IMR-90 (cell line): Measurements from ENCODE around the gene AHCYL1. TPM values are rescaled to one million over a fixed set of nuclear protein-coding genes. Genes with fewer than 3 reads are reported as not detected.

Experiments used
- ATAC-seq: fragments of 200-7000 bp; cut with Tn5 transposase; 2 replicates; pipeline ENCODE4 v1.9.1; 2020; ENCODE audit warnings: low read depth, mild to moderate bottlenecking, moderate library complexity
- BruUV-seq: library from RNA; stranded (reverse); fragments of 400-500 nt; replicated peaks from 2 replicates; lab custom pipeline; 2021; lab: Mats Ljungman, UMichigan
- CTCF ChIA-PET: fragments of 300-600 bp; formaldehyde crosslinking; extraction: SDS; loops from one replicate; lab custom pipeline; 2021; ENCODE audit warnings: antibody characterized with exemption; lab: Yijun Ruan, JAX
- POLR2A ChIA-PET: fragments of 300-600 bp; sonication (Branson Sonifier 250); formaldehyde crosslinking; loops from one replicate; lab custom pipeline; 2022; ENCODE audit warnings: antibody characterized with exemption; ENCODE audit not compliant: unreplicated experiment; lab: Charles Lee
- DNase-seq: peaks from one replicate; pipeline ENCODE4 v3.0.0; 2013
- H2AFZ ChIP-seq: replicated peaks from 2 replicates; pipeline ENCODE3; 2013; ENCODE audit warnings: low read length, mild to moderate bottlenecking; ENCODE audit not compliant: poor library complexity
- H2AK5ac ChIP-seq: 2 replicates; pipeline ENCODE4 v1.6.1; 2013; ENCODE audit warnings: low read depth, low read length, inconsistent platforms
- H2AK9ac ChIP-seq: replicated peaks from 2 replicates; pipeline ENCODE3; 2013; ENCODE audit warnings: mild to moderate bottlenecking, low read depth, low read length, moderate library complexity; ENCODE audit not compliant: poor library complexity
- H2BK120ac ChIP-seq: 2 replicates; pipeline ENCODE4 v1.6.1; 2013; ENCODE audit warnings: low read depth, low read length, inconsistent platforms
- H2BK15ac ChIP-seq: 3 replicates; pipeline ENCODE4 v1.6.1; 2013; ENCODE audit warnings: low read depth, low read length, inconsistent platforms
- H2BK20ac ChIP-seq: 2 replicates; pipeline ENCODE4 v1.6.1; 2013; ENCODE audit warnings: low read depth, mild to moderate bottlenecking, inconsistent platforms, low read length, moderate library complexity
- H2BK5ac ChIP-seq: 2 replicates; pipeline ENCODE4 v1.6.1; 2013; ENCODE audit warnings: mild to moderate bottlenecking, low read depth, low read length, inconsistent platforms; ENCODE audit not compliant: poor library complexity, severe bottlenecking
- H3K14ac ChIP-seq: replicated peaks from 2 replicates; pipeline ENCODE4 v1.6.1; 2013; ENCODE audit warnings: low read depth, low read length, inconsistent platforms
- H3K18ac ChIP-seq: 2 replicates; pipeline ENCODE4 v1.6.1; 2013; ENCODE audit warnings: low read depth, low read length, control low read depth
- H3K23ac ChIP-seq: 2 replicates; pipeline ENCODE4 v1.6.1; 2013; ENCODE audit warnings: low read depth, low read length, inconsistent platforms
- H3K27ac ChIP-seq: 2 replicates; pipeline ENCODE4 v1.5.1; 2013; ENCODE audit warnings: mild to moderate bottlenecking, control low read depth, low read length; ENCODE audit not compliant: insufficient read depth
- H3K27me3 ChIP-seq: 2 replicates; pipeline ENCODE4 v1.6.1; 2013; ENCODE audit warnings: low read length; ENCODE audit not compliant: control insufficient read depth, insufficient read depth
- H3K36me3 ChIP-seq: 2 replicates; pipeline ENCODE4 v1.6.1; 2013; ENCODE audit warnings: low read length, mixed read lengths; ENCODE audit not compliant: control insufficient read depth, insufficient read depth
- H3K4ac ChIP-seq: 2 replicates; pipeline ENCODE4 v1.6.1; 2013; ENCODE audit warnings: low read depth, low read length, inconsistent platforms
- H3K4me1 ChIP-seq: 2 replicates; pipeline ENCODE4 v1.6.1; 2013; ENCODE audit warnings: low read length, mixed read lengths; ENCODE audit not compliant: control insufficient read depth, insufficient read depth
- H3K4me2 ChIP-seq: 2 replicates; pipeline ENCODE4 v1.6.1; 2013; ENCODE audit warnings: low read depth, mild to moderate bottlenecking, control low read depth, low read length, moderate library complexity
- H3K4me3 ChIP-seq: 2 replicates; pipeline ENCODE4 v1.5.1; 2013; ENCODE audit warnings: low read depth, mild to moderate bottlenecking, control low read depth, low read length, moderate library complexity; ENCODE audit not compliant: insufficient read depth
- H3K56ac ChIP-seq: 2 replicates; pipeline ENCODE4 v1.6.1; 2013; ENCODE audit warnings: low read length, inconsistent platforms; ENCODE audit not compliant: insufficient read depth; ENCODE audit errors: extremely low read depth
- H3K79me1 ChIP-seq, 2 experiments: 2 replicates each; pipeline ENCODE4 v1.6.1; 2013; ENCODE audit warnings: low read length in 2 of 2, inconsistent platforms in 1 of 2, low read depth in 1 of 2
- H3K9ac ChIP-seq: 2 replicates; pipeline ENCODE4 v1.6.1; 2013; ENCODE audit warnings: low read depth, low read length, control low read depth
- H3K9me1 ChIP-seq: 2 replicates; pipeline ENCODE4 v1.6.1; 2013; ENCODE audit warnings: low read length, inconsistent platforms; ENCODE audit not compliant: insufficient read depth
- H3K9me3 ChIP-seq: 2 replicates; pipeline ENCODE4 v1.6.1; 2013; ENCODE audit warnings: low read length; ENCODE audit not compliant: control insufficient read depth, insufficient read depth
- H4K20me1 ChIP-seq: 2 replicates; pipeline ENCODE4 v1.6.1; 2013; ENCODE audit warnings: low read length, inconsistent platforms; ENCODE audit not compliant: insufficient read depth
- H4K5ac ChIP-seq: 2 replicates; pipeline ENCODE4 v1.6.1; 2013; ENCODE audit warnings: mild to moderate bottlenecking, low read depth, low read length, control low read depth
- H4K8ac ChIP-seq, 2 experiments: 2 replicates each; pipeline ENCODE4 v1.6.1; 2013; ENCODE audit warnings: low read depth in 2 of 2, low read length in 2 of 2, control low read depth in 1 of 2, inconsistent platforms in 1 of 2
- H4K91ac ChIP-seq: 2 replicates; pipeline ENCODE4 v1.6.1; 2013; ENCODE audit warnings: low read depth, low read length, inconsistent platforms; ENCODE audit not compliant: insufficient read depth
- CHD1 ChIP-seq: IDR thresholded peaks from 2 replicates; pipeline ENCODE4 v1.6.1; 2012; ENCODE audit warnings: low read depth, low read length, improper control_type of control experiment
- CTCF ChIP-seq: conservative IDR thresholded peaks from 2 replicates; pipeline ENCODE4 v1.5.1; 2012; ENCODE audit warnings: mild to moderate bottlenecking, low read depth, low read length, improper control_type of control experiment
- FOS ChIP-seq: fragments of 150-350 bp; IDR thresholded peaks from 2 replicates; pipeline ENCODE4 v1.6.1; 2016; ENCODE audit warnings: low read depth, low read length
- MAZ ChIP-seq: IDR thresholded peaks from 2 replicates; pipeline ENCODE4 v1.6.1; 2012; ENCODE audit warnings: low read depth, mild to moderate bottlenecking, low read length, improper control_type of control experiment, moderate library complexity, borderline replicate concordance
- MXI1 ChIP-seq: IDR thresholded peaks from 2 replicates; pipeline ENCODE4 v1.6.1; 2012; ENCODE audit warnings: low read depth, mild to moderate bottlenecking, low read length, moderate library complexity, borderline replicate concordance
- RCOR1 ChIP-seq: IDR thresholded peaks from 2 replicates; pipeline ENCODE4 v1.6.1; 2012; ENCODE audit warnings: mild to moderate bottlenecking, low read length, improper control_type of control experiment; ENCODE audit not compliant: insufficient replicate concordance
- WGBS, 2 experiments: methylation state at CpG; one replicate each; pipeline versions ENCODE4 v1.1.5 to v1.1.7; 2013; ENCODE audit warnings: missing lambda C conversion rate in 2 of 2; ENCODE audit not compliant: insufficient read length in 1 of 2; ENCODE audit errors: extremely low coverage in 2 of 2; 5-methylcytosine and 5-hydroxymethylcytosine counted together
- dilution Hi-C: fragments of 300-500 bp; cut with HindIII; formaldehyde crosslinking; loops from one replicate; pipeline ENCODE4 v1.14.3; 2018; ENCODE audit warnings: low sequenced_read_pairs; ENCODE audit not compliant: unreplicated experiment
- in situ Hi-C: fragments of 300-500 bp; cut with MboI; formaldehyde crosslinking; loops from 3 replicates; pipeline ENCODE4 v1.14.3; 2019; ENCODE audit warnings: low sequenced_read_pairs, inconsistent platforms, mixed read lengths
- intact Hi-C: fragments of 100-400 bp; cut with micrococcal nuclease; formaldehyde crosslinking; loops from 2 replicates; pipeline ENCODE4 v1.10.0; 2022
- polyA plus RNA-seq, 3 experiments: library from polyadenylated mRNA; depleted of rRNA; stranded (reverse); fragments of >200 nt; gene quantifications; 2 replicates each; pipeline ENCODE4 v1.2.3, GENCODE V29; 2012; ENCODE audit warnings: low replicate concordance in 1 of 3
- total RNA-seq: library from RNA; depleted of rRNA; stranded (reverse); fragments of >200 nt; gene quantifications from 2 replicates; pipeline ENCODE4 v1.2.3, GENCODE V29; 2012

AHCYL1 gene
- total and polyA plus RNA-seq, 2 of the 4 experiments (the other 2 are of a cell fraction), result 75.1 to 76.0 TPM

- peak overlapping the region; percentile 24; the same call in 1 of the 2 replicates for H4K5ac ChIP-seq
- peaks cover 17% of the 10 kb centered on the region for H3K4me1 ChIP-seq
- peak overlapping the region; percentile 41; the same call in 1 of the 2 replicates for H3K23ac ChIP-seq
- H2AK9ac ChIP-seq, result no peak overlapping the region
- peak overlapping the region; percentile 48; the same call in 1 of the 2 replicates for H2BK20ac ChIP-seq
- H2AK5ac ChIP-seq, result peak overlapping the region; percentile 35; the same call in 1 of the 2 replicates
- peak overlapping the region; percentile 50; the same call in 1 of the 2 replicates for H4K91ac ChIP-seq
- intact Hi-C loops, result no loop called here
- H4K20me1 ChIP-seq, result peaks cover 38% of the 10 kb centered on the region
- dilution Hi-C loops, result no loop called here
- no peaks in the 10 kb centered on the region for H3K9me3 ChIP-seq
- H3K9ac ChIP-seq, result no peak overlapping the region; the same call in 1 of the 2 replicates
- ChIA-PET CTCF (interaction anchor here (1.1 to 1.2 kb wide), 2 partner anchors 184 to 230 kb away, joined by 3 to 4 read pairs; no protein-coding TSS in a partner anchor), POLR2A (no interaction called here)
- H3K18ac ChIP-seq, result peak overlapping the region; percentile 84
- no peak overlapping the region for H3K27ac ChIP-seq
- peak overlapping the region; percentile 77 for H2BK5ac ChIP-seq
- peak overlapping the region; percentile 68 for H3K4me2 ChIP-seq
- BruUV-seq, result no TSS peak
- H3K4me3 ChIP-seq, result no peak overlapping the region
- H3K79me1 ChIP-seq, result peaks cover 21 to 59% of the 10 kb centered on the region in 2 experiments
- peak overlapping the region in 1 of 2 experiments; percentile 45; a peak in 1 of 4 replicates for H4K8ac ChIP-seq
- peaks cover 16% of the 10 kb centered on the region for H3K9me1 ChIP-seq
- ATAC-seq (no peak), DNase-seq (no peak)
- no peak for TF ChIP-seq MXI1
- TF ChIP-seq FOS, result no peak
- no peak for TF ChIP-seq CHD1
- no peak for TF ChIP-seq CTCF
- TF ChIP-seq RCOR1, result no peak
- no peak for TF ChIP-seq MAZ
- peak overlapping the region; percentile 16 for H2BK120ac ChIP-seq
- in situ Hi-C loops, result no loop called here
- 20% methylated on average over 1 of the region's 1 CpG; no CpG with 5 or more reads in 1 of the 2 experiments for WGBS, 2 experiments
- no peak overlapping the region for H3K56ac ChIP-seq
- peak overlapping the region; percentile 38 for H3K14ac ChIP-seq
- H3K4ac ChIP-seq, result peak overlapping the region; percentile 49; the same call in 1 of the 2 replicates
- peaks cover 12% of the 10 kb centered on the region for H3K36me3 ChIP-seq
- no peak overlapping the region for H2AFZ ChIP-seq
- no peaks in the 10 kb centered on the region for H3K27me3 ChIP-seq
- H2BK15ac ChIP-seq, result peak overlapping the region; percentile 88; the same call in 1 of the 3 replicates
Observed at GRCh38 chr1:110006516-110006915, 22.0 kb downstream of the AHCYL1 start.
